GM12878 (cell line): ENCODE results near the gene TRIP6. TPM values are rescaled to one million over a fixed set of nuclear protein-coding genes. Genes with fewer than 3 reads are reported as not detected.

Source experiments
- ATAC-seq: fragments of 200-7000 bp; cut with Tn5 transposase; 3 replicates; pipeline ENCODE4 v1.9.1; 2020; ENCODE audit warnings: mild to moderate bottlenecking, moderate library complexity
- BruUV-seq: library from RNA; stranded (reverse); fragments of 400-500 nt; replicated peaks from 2 replicates; lab custom pipeline; 2021; lab: Mats Ljungman, UMichigan
- CTCF ChIA-PET: fragments of 300-600 bp; sonication (Branson Sonifier 250); formaldehyde crosslinking; extraction: SDS; loops from one replicate; lab custom pipeline; 2021; ENCODE audit warnings: inconsistent platforms; lab: Yijun Ruan, JAX
- POLR2A ChIA-PET: fragments of 350-600 bp; formaldehyde crosslinking; extraction: SDS; loops from one replicate; lab custom pipeline; 2021; ENCODE audit warnings: inconsistent platforms; lab: Charles Lee
- RAD21 ChIA-PET: fragments of 300-600 bp; sonication (Branson Sonifier 250); formaldehyde crosslinking; loops from one replicate; lab custom pipeline; 2023; ENCODE audit warnings: antibody characterized with exemption; ENCODE audit not compliant: unreplicated experiment; lab: Charles Lee
- SMC1A ChIA-PET: fragments of 300-600 bp; sonication (Branson Sonifier 250); formaldehyde crosslinking; loops from one replicate; lab custom pipeline; 2023; ENCODE audit not compliant: unreplicated experiment, uncharacterized antibody; lab: Charles Lee
- DNase-seq: peaks from one replicate; pipeline ENCODE4 v3.0.0-alpha.2; 2011; ENCODE audit warnings: low read depth, low spot score
- FAIRE-seq: peaks from 3 replicates; lab custom pipeline; 2011; peaks lifted over from hg19 to GRCh38; lab: Jason Lieb, UNC
- H2AFZ ChIP-seq: 2 replicates; pipeline ENCODE4 v1.6.0; 2011; ENCODE audit warnings: low read depth, low read length, control low read depth; ENCODE audit not compliant: control insufficient read depth
- H3K27ac ChIP-seq: 2 replicates; pipeline ENCODE4 v1.5.1; 2011; ENCODE audit warnings: control low read depth; ENCODE audit not compliant: control insufficient read depth, insufficient read depth
- H3K27me3 ChIP-seq, 2 experiments: replicated peaks in 1 of 2; 2 replicates each; pipeline versions ENCODE4 v1.6.0 to v1.6.1; 2011; ENCODE audit warnings: low read length in 1 of 2; ENCODE audit not compliant: control insufficient read depth in 2 of 2, insufficient read depth in 2 of 2
- H3K36me3 ChIP-seq, 2 experiments: 2 replicates each; pipeline ENCODE4 v1.5.1; 2011; ENCODE audit warnings: low read length in 1 of 2; ENCODE audit not compliant: control insufficient read depth in 2 of 2, insufficient read depth in 2 of 2
- H3K4me1 ChIP-seq: 2 replicates; pipeline ENCODE4 v1.6.1; 2011; ENCODE audit warnings: mild to moderate bottlenecking, low read length, moderate library complexity, mixed read lengths; ENCODE audit not compliant: control insufficient read depth, insufficient read depth
- H3K4me2 ChIP-seq: 2 replicates; pipeline ENCODE4 v1.6.0; 2011; ENCODE audit warnings: control low read depth; ENCODE audit not compliant: control insufficient read depth, insufficient read depth
- H3K4me3 ChIP-seq: fragments of 200-600 bp; sonication (generic); 2 replicates; pipeline ENCODE4 v1.5.1; 2016
- H3K79me2 ChIP-seq: 2 replicates; pipeline ENCODE4 v1.6.0; 2011; ENCODE audit warnings: low read length; ENCODE audit not compliant: control insufficient read depth, insufficient read depth
- H3K9ac ChIP-seq: 2 replicates; pipeline ENCODE4 v1.8.0; 2011; ENCODE audit warnings: low read length, control low read depth, mixed read lengths; ENCODE audit not compliant: control insufficient read depth, insufficient read depth
- H3K9me3 ChIP-seq: replicated peaks from 3 replicates; pipeline ENCODE4 v1.5.1; 2011; ENCODE audit warnings: mild to moderate bottlenecking, low read length; ENCODE audit not compliant: control insufficient read depth, insufficient read depth
- H4K20me1 ChIP-seq: 2 replicates; pipeline ENCODE4 v1.6.0; 2011; ENCODE audit not compliant: control insufficient read depth, insufficient read depth
- CREM ChIP-seq: IDR thresholded peaks from 2 replicates; pipeline ENCODE4 v1.6.1; 2014; ENCODE audit warnings: antibody characterized with exemption, low read depth
- EZH2 ChIP-seq: IDR thresholded peaks from 2 replicates; pipeline ENCODE4 v1.6.1; 2012; ENCODE audit warnings: low read depth, mild to moderate bottlenecking, control low read depth, inconsistent platforms, low read length, borderline replicate concordance; ENCODE audit not compliant: control insufficient read depth
- NR2F1 ChIP-seq: fragments of 450-650 bp; conservative IDR thresholded peaks from 2 replicates; pipeline ENCODE4 v1.6.1; 2017; ENCODE audit warnings: mild to moderate bottlenecking
- RELA ChIP-seq: fragments of 450-650 bp; IDR thresholded peaks from 2 replicates; pipeline ENCODE4 v1.8.0; 2014; ENCODE audit warnings: borderline replicate concordance; ENCODE audit not compliant: partially characterized antibody
- SUZ12 ChIP-seq: fragments of 200-600 bp; sonication (generic); IDR thresholded peaks from one replicate; pipeline ENCODE4 v1.6.1; 2018; ENCODE audit warnings: antibody characterized with exemption, mild to moderate bottlenecking; ENCODE audit not compliant: unreplicated experiment
- WGBS: methylation state at CpG from one replicate; pipeline ENCODE4 v1.1.6; 2016; ENCODE audit warnings: low lambda C conversion rate; ENCODE audit not compliant: insufficient replicate concordance, insufficient coverage; ENCODE audit errors: missing lambda C conversion rate; 5-methylcytosine and 5-hydroxymethylcytosine counted together
- in situ Hi-C: fragments of 300-500 bp; cut with MboI; formaldehyde crosslinking; loops from 9 replicates; pipeline ENCODE4 v1.14.3; 2018; ENCODE audit warnings: mixed read lengths
- intact Hi-C: fragments of 100-400 bp; cut with micrococcal nuclease; formaldehyde crosslinking; loops from one replicate; pipeline ENCODE4 v1.14.2; 2022; ENCODE audit not compliant: unreplicated experiment
- polyA plus RNA-seq, 11 experiments: library from polyadenylated mRNA; depleted of rRNA in 4 of 11; unstranded in 6 of 11; stranded (reverse) in 5 of 11; fragments of >200 nt; fragmentation: Nextera tagmentation in 4 of 11; fragmentation: Illumina TruSeq in 1 of 11; extraction: Ambion mirVana in 4 of 11; extraction: Trizol in 1 of 11; gene quantifications; 1 replicate in 1 of 11; 2 replicates in 10 of 11; pipeline versions ENCODE4 v1.2.1 to v1.2.3, GENCODE V29; 2011 to 2016; ENCODE audit warnings: inconsistent platforms in 2 of 11, missing spikeins in 2 of 11, low read depth in 1 of 11
- total RNA-seq, 4 experiments: library from RNA; depleted of rRNA in 3 of 4; stranded (reverse); fragments of >200 nt in 3 of 4; fragmentation: Illumina TruSeq in 1 of 4; extraction: Trizol in 1 of 4; gene quantifications; 2 replicates each; pipeline versions ENCODE4 v1.2.1 to v1.2.3, GENCODE V29; 2013 to 2021

TRIP6 gene
- total and polyA plus RNA-seq, 10 of the 15 experiments (the other 5 are each of a cell fraction or from before 2014, with no cell fraction given): 2.5 to 47.4 (median 25.5) TPM

- POLR2A ChIA-PET: no interaction called here
- CTCF ChIA-PET: no interaction called here
- Histone ChIP-seq H2AFZ (no peak within 1 kb of the TSS), H3K4me2 (no peak within 1 kb of the TSS), H3K9ac (no peak within 1 kb of the TSS), H3K27ac (no peak within 1 kb of the TSS), H4K20me1 (no peaks in the 10 kb centered on the region), H3K79me2 (no peaks in the 10 kb centered on the region), H3K36me3 (no peaks in the 10 kb centered on the region), H3K9me3 (no peaks in the 10 kb centered on the region)
- DNase-seq (no peak), ATAC-seq (no peak), FAIRE-seq (no peak)
- 9% methylated on average over 35 of the region's 80 CpGs for WGBS
- intact Hi-C loops (no loop called here), in situ Hi-C loops (no loop called here)
- SMC1A ChIA-PET: no interaction called here
- TF ChIP-seq RELA: no peak
- no peak for TF ChIP-seq NR2F1
- 0 out of 2 replicates have a peak, but pooled peaks have one; percentile 25 for TF ChIP-seq EZH2
- no peak for TF ChIP-seq CREM
- TF ChIP-seq SUZ12: peak; percentile 51
- TF ChIP-seq, all 136 proteins: peak for 2
- H3K4me1 ChIP-seq: no peaks in the 10 kb centered on the region
- peaks cover 12 to 14% of the 10 kb centered on the region in 2 experiments; a peak in 3 of 4 replicates for H3K27me3 ChIP-seq
- RAD21 ChIA-PET: no interaction called here
- no peak within 1 kb of the TSS for H3K4me3 ChIP-seq
- no TSS peak for BruUV-seq
These were observed 39.6 kb upstream of the TRIP6 start, which contains the start of gene EPHB4 for GRCh38 chr7:100827330-100828226. Gene EPHB4, minus strand, starts transcription at chr7:100827523. Its CDS starts 493 bp downstream, at chr7:100827030.
